GM12878 (cell line): ENCODE data around the gene P2RX1.

Experiments used
- CREB1 ChIP-seq: IDR thresholded peaks from 2 replicates; pipeline ENCODE4 v1.6.1; 2012; ENCODE audit warnings: low read depth, mild to moderate bottlenecking, inconsistent platforms
- CTCF ChIP-seq, 3 experiments: IDR thresholded peaks in 2 of 3; conservative IDR thresholded peaks in 1 of 3; 2 replicates each; pipeline ENCODE4 v1.5.1; 2011; ENCODE audit warnings: low read depth in 3 of 3, low read length in 3 of 3, mild to moderate bottlenecking in 3 of 3, control low read depth in 2 of 3, moderate library complexity in 2 of 3, inconsistent platforms in 1 of 3, mixed read lengths in 1 of 3; ENCODE audit not compliant: control insufficient read depth in 2 of 3, insufficient read depth in 1 of 3; ENCODE audit errors: extremely low read depth in 1 of 3
- POLR2A ChIP-seq: IDR thresholded peaks from 2 replicates; pipeline ENCODE4 v1.6.1; 2011; ENCODE audit warnings: low read depth, mild to moderate bottlenecking, low read length
- SIN3A ChIP-seq: IDR thresholded peaks from 2 replicates; pipeline ENCODE4 v1.6.1; 2012; ENCODE audit warnings: low read depth, low read length, improper control_type of control experiment
- USF2 ChIP-seq: IDR thresholded peaks from 2 replicates; pipeline ENCODE4 v1.6.1; 2011; ENCODE audit warnings: low read depth, low read length, improper control_type of control experiment, borderline replicate concordance

- TF ChIP-seq CTCF (IDR thresholded peaks at IDR 0.05 in 2 of 3, conservative IDR thresholded peaks at IDR 0.05 in 1 of 3; ENCODE audit: control insufficient read depth in 2 of 3, extremely low read depth in 1 of 3, insufficient read depth in 1 of 3, low read depth in 3 of 3, low read length in 3 of 3) (peak; percentile 28 to 55 (median 47); a peak in 4 of 6 replicates), USF2 (no peak), CREB1 (no peak), POLR2A (no peak), SIN3A (no peak)
Observed at GRCh38 chr17:3907483-3908216, 8.6 kb downstream of the P2RX1 start.
